Neuronal stem cell (in vitro differentiated cells): ENCODE measurements around the gene KSR2.

Experiments used
- DNase-seq: peaks from one replicate; pipeline ENCODE4 v3.0.0-alpha.2; 2013; ENCODE audit warnings: low spot score
- H2AFZ ChIP-seq: one replicate; pipeline ENCODE4 v1.6.1; 2013; ENCODE audit warnings: mild to moderate bottlenecking, low read length, inconsistent platforms
- H2AK5ac ChIP-seq: 2 replicates; pipeline ENCODE4 v1.6.1; 2013; ENCODE audit warnings: low read depth, mild to moderate bottlenecking, inconsistent platforms, low read length, moderate library complexity, mixed read lengths
- H2BK120ac ChIP-seq: 2 replicates; pipeline ENCODE4 v1.6.1; 2013; ENCODE audit warnings: low read depth, mild to moderate bottlenecking, inconsistent platforms, low read length, moderate library complexity, mixed read lengths
- H2BK12ac ChIP-seq: one replicate; pipeline ENCODE4 v1.6.1; 2013; ENCODE audit warnings: low read length, inconsistent platforms
- H2BK15ac ChIP-seq: 2 replicates; pipeline ENCODE4 v1.6.1; 2013; ENCODE audit warnings: mild to moderate bottlenecking, low read length, inconsistent platforms, mixed read lengths
- H2BK5ac ChIP-seq: one replicate; pipeline ENCODE4 v1.6.1; 2013; ENCODE audit warnings: inconsistent platforms, mild to moderate bottlenecking, low read length, moderate library complexity
- H3K14ac ChIP-seq: one replicate; pipeline ENCODE4 v1.6.1; 2013; ENCODE audit warnings: low read length, inconsistent platforms
- H3K18ac ChIP-seq: 2 replicates; pipeline ENCODE4 v1.6.1; 2013; ENCODE audit warnings: low read length, inconsistent platforms
- H3K23ac ChIP-seq: 2 replicates; pipeline ENCODE4 v1.6.1; 2013; ENCODE audit warnings: low read depth, mild to moderate bottlenecking, mixed read lengths, low read length, inconsistent platforms; ENCODE audit not compliant: poor library complexity
- H3K27ac ChIP-seq: replicated peaks from 3 replicates; pipeline ENCODE4 v1.5.1; 2013; ENCODE audit warnings: low read length, inconsistent platforms
- H3K27me3 ChIP-seq, 3 experiments: 2 replicates each; pipeline ENCODE4 v1.6.1; 2013; ENCODE audit warnings: low read length in 3 of 3, mild to moderate bottlenecking in 2 of 3, inconsistent platforms in 1 of 3, low read depth in 1 of 3, mixed read lengths in 1 of 3, moderate library complexity in 1 of 3; ENCODE audit not compliant: control insufficient read depth in 3 of 3, insufficient read depth in 3 of 3
- H3K36me3 ChIP-seq, 2 donors: replicated peaks in 1 of 2; 2 replicates each; pipeline ENCODE4 v1.6.1; 2013; ENCODE audit warnings: low read length in 2 of 2; ENCODE audit not compliant: control insufficient read depth in 2 of 2, insufficient read depth in 2 of 2
- H3K4ac ChIP-seq: 2 replicates; pipeline ENCODE4 v1.6.1; 2013; ENCODE audit warnings: inconsistent platforms, mild to moderate bottlenecking, low read length, moderate library complexity
- H3K4me1 ChIP-seq, 2 donors: 1 replicate in 1 of 2; 2 replicates in 1 of 2; pipeline ENCODE4 v1.6.1; 2013; ENCODE audit warnings: low read length in 2 of 2, low read depth in 1 of 2; ENCODE audit not compliant: control insufficient read depth in 2 of 2, insufficient read depth in 1 of 2
- H3K4me2 ChIP-seq: one replicate; pipeline ENCODE4 v1.6.1; 2013; ENCODE audit warnings: mild to moderate bottlenecking, low read length, inconsistent platforms; ENCODE audit not compliant: insufficient read depth, poor library complexity, severe bottlenecking
- H3K4me3 ChIP-seq, 2 donors: 2 replicates each; pipeline ENCODE4 v1.5.1; 2013; ENCODE audit warnings: low read length in 2 of 2, mild to moderate bottlenecking in 2 of 2, inconsistent platforms in 1 of 2, moderate library complexity in 1 of 2
- H3K79me1 ChIP-seq: one replicate; pipeline ENCODE4 v1.6.1; 2013; ENCODE audit warnings: low read depth, mild to moderate bottlenecking, inconsistent platforms, low read length, moderate library complexity
- H3K9ac ChIP-seq: one replicate; pipeline ENCODE4 v1.6.1; 2013; ENCODE audit warnings: mild to moderate bottlenecking, low read depth, low read length, inconsistent platforms; ENCODE audit not compliant: poor library complexity
- H3K9me3 ChIP-seq, 2 donors: replicated peaks in 1 of 2; 2 replicates each; pipeline versions ENCODE3 to v1.6.1; 2013; ENCODE audit warnings: low read length in 2 of 2, mild to moderate bottlenecking in 2 of 2, inconsistent platforms in 1 of 2, low read depth in 1 of 2, mixed read lengths in 1 of 2, moderate library complexity in 1 of 2; ENCODE audit not compliant: control insufficient read depth in 2 of 2, insufficient read depth in 1 of 2
- H4K8ac ChIP-seq: one replicate; pipeline ENCODE4 v1.6.1; 2013; ENCODE audit warnings: low read depth, mild to moderate bottlenecking, inconsistent platforms, low read length, moderate library complexity
- H4K91ac ChIP-seq: one replicate; pipeline ENCODE4 v1.6.1; 2013; ENCODE audit warnings: low read length, low read depth, mild to moderate bottlenecking, inconsistent platforms; ENCODE audit not compliant: poor library complexity
- WGBS, 2 donors: extraction: QIAGEN DNeasy Blood & Tissue Kit; methylation state at CpG; one replicate each; pipeline ENCODE4 v1.1.7; 2013; ENCODE audit warnings: missing lambda C conversion rate in 2 of 2, mixed read lengths in 1 of 2; ENCODE audit not compliant: insufficient read length in 2 of 2, insufficient replicate concordance in 1 of 2; ENCODE audit errors: extremely low coverage in 2 of 2; 5-methylcytosine and 5-hydroxymethylcytosine counted together

Gene KSR2

DNA sequence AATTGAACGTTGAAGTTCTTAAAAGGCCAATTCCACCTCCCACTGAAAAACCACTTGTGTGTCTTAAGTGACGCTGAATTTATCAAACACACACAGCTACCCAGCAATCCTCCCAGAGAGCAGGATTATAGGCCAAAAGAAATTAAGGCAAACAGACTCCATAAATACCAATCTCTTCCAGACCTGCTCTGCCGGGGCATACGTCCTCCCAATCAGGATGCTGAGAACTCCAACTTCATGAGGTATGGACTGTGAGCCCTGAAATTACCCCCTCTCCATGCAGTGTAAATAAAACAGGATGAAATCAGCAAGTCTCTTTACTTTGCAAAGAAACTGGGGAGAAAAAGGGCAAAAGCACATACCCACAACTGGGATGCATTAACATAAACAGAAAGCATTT lies 265.2 kb downstream of the KSR2 start:
- H2BK15ac ChIP-seq, result no peak overlapping the region
- no peak overlapping the region for H2BK12ac ChIP-seq
- H3K27me3 ChIP-seq, result no peaks in the 10 kb centered on the region
- no peak overlapping the region for H2AK5ac ChIP-seq
- no peak overlapping the region for H3K14ac ChIP-seq
- H3K4me1 ChIP-seq, result no peaks in the 10 kb centered on the region
- no peak overlapping the region for H2AFZ ChIP-seq
- no peaks in the 10 kb centered on the region for H3K79me1 ChIP-seq
- H3K4ac ChIP-seq, result no peak overlapping the region
- H3K4me3 ChIP-seq, result no peak overlapping the region
- H3K9ac ChIP-seq, result no peak overlapping the region
- H3K27ac ChIP-seq, result no peak overlapping the region
- H2BK5ac ChIP-seq, result no peak overlapping the region
- H3K36me3 ChIP-seq, result no peaks in the 10 kb centered on the region
- no peaks in the 10 kb centered on the region for H3K9me3 ChIP-seq
- no peak overlapping the region for H2BK120ac ChIP-seq
- no CpG with 5 or more reads among the region's 4 CpGs for WGBS, 2 donors
- no peak for DNase-seq
- H4K8ac ChIP-seq, result no peak overlapping the region
- H4K91ac ChIP-seq, result no peak overlapping the region
- no peak overlapping the region for H3K18ac ChIP-seq
- no peak overlapping the region for H3K23ac ChIP-seq
- no peak overlapping the region for H3K4me2 ChIP-seq

GRCh38 chr12:117702741-117703140 lies 266.0 kb downstream of the KSR2 start:
- Histone ChIP-seq H3K27me3 (no peaks in the 10 kb centered on the region), H3K4me1 (no peaks in the 10 kb centered on the region), H3K14ac (no peak overlapping the region), H3K4me3 (no peak overlapping the region), H2BK5ac (no peak overlapping the region), H3K9ac (no peak overlapping the region), H3K79me1 (no peaks in the 10 kb centered on the region), H3K36me3 (no peaks in the 10 kb centered on the region), H3K23ac (no peak overlapping the region), H3K4me2 (no peak overlapping the region), H2BK120ac (no peak overlapping the region), H4K91ac (no peak overlapping the region), H3K9me3 (no peaks in the 10 kb centered on the region), H4K8ac (no peak overlapping the region), H3K27ac (no peak overlapping the region), H2BK15ac (no peak overlapping the region), H3K18ac (no peak overlapping the region), H3K4ac (no peak overlapping the region), H2AFZ (no peak overlapping the region), H2AK5ac (no peak overlapping the region), H2BK12ac (no peak overlapping the region)
- WGBS, 2 donors, result no CpG with 5 or more reads among the region's 4 CpGs
- DNase-seq, result no peak

DNA sequence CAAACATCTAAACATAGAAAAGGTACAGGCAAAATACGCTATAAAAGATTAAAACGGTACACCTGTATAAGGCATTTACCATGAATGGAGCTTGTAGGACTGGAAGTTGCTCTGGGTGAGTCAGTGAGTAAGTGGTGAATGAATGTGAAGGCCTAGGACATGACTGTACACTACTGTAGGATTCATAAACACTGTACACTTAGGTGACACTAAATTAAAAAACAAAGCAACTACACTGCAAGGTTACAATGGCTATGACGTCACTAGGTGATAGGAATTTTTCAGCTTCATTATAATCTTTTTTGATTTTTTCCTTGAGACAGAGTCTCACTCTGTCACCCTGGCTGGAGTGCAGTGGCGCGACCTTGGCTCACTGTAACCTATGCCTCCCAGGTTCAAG lies 269.2 kb downstream of the KSR2 start:
- Histone ChIP-seq H3K79me1 (no peaks in the 10 kb centered on the region), H4K8ac (no peak overlapping the region), H3K4ac (no peak overlapping the region), H3K14ac (no peak overlapping the region), H3K9ac (no peak overlapping the region), H4K91ac (no peak overlapping the region), H2BK5ac (no peak overlapping the region), H2BK15ac (no peak overlapping the region), H3K27ac (no peak overlapping the region), H3K27me3 (no peaks in the 10 kb centered on the region), H3K18ac (no peak overlapping the region), H3K4me3 (no peak overlapping the region), H3K4me1 (no peaks in the 10 kb centered on the region), H3K4me2 (no peak overlapping the region), H2AK5ac (no peak overlapping the region), H2AFZ (no peak overlapping the region), H2BK120ac (no peak overlapping the region), H3K36me3 (no peaks in the 10 kb centered on the region), H2BK12ac (no peak overlapping the region), H3K9me3 (no peaks in the 10 kb centered on the region), H3K23ac (no peak overlapping the region)
- no CpG with 5 or more reads among the region's 5 CpGs for WGBS, 2 donors
- no peak for DNase-seq

DNA sequence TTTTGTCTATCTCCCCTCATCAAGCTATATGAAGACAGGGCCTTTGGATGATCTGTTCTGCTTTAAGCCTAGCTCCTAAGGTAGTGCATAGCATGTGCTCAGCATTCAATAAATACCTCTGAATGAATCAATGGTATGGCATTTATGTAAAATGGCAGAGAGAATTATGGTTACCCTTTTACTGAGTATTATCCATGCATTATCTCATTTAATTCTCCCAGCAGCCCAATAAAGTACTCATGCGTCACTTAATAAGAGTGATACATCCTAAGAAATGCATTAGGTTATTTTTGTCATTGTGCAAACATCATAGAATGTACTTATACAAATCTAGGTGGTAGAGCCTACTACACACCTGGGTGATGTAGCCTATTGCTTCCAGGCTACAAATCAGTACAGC lies 269.7 kb downstream of the KSR2 start:
- H3K14ac ChIP-seq, result no peak overlapping the region
- no peak for DNase-seq
- no peak overlapping the region for H2BK120ac ChIP-seq
- no peak overlapping the region for H2BK15ac ChIP-seq
- H2BK12ac ChIP-seq, result no peak overlapping the region
- H3K4me1 ChIP-seq, result no peaks in the 10 kb centered on the region
- H3K18ac ChIP-seq, result no peak overlapping the region
- no peak overlapping the region for H2BK5ac ChIP-seq
- no peaks in the 10 kb centered on the region for H3K9me3 ChIP-seq
- no peak overlapping the region for H3K4me3 ChIP-seq
- no peak overlapping the region for H4K8ac ChIP-seq
- no peak overlapping the region for H2AK5ac ChIP-seq
- H3K27ac ChIP-seq, result no peak overlapping the region
- no peak overlapping the region for H2AFZ ChIP-seq
- no CpG with 5 or more reads among the region's 1 CpG for WGBS, 2 donors
- no peak overlapping the region for H4K91ac ChIP-seq
- H3K36me3 ChIP-seq, result no peaks in the 10 kb centered on the region
- no peak overlapping the region for H3K4me2 ChIP-seq
- H3K23ac ChIP-seq, result no peak overlapping the region
- no peak overlapping the region for H3K9ac ChIP-seq
- H3K4ac ChIP-seq, result no peak overlapping the region
- no peaks in the 10 kb centered on the region for H3K79me1 ChIP-seq
- no peaks in the 10 kb centered on the region for H3K27me3 ChIP-seq
